Large intestine (tissue), 3 donors: ENCODE data around the gene DYTN. TPM values are rescaled to one million over a fixed set of nuclear protein-coding genes. Genes with fewer than 3 reads are reported as not detected.

ENCODE experiments used
- DNase-seq, 2 donors: peaks; one replicate each; pipeline versions ENCODE4 v3.0.0 to v3.0.0-alpha.2; 2013
- H3K27ac ChIP-seq: one replicate; pipeline ENCODE4 v1.5.1; 2013; ENCODE audit warnings: low read length
- H3K27me3 ChIP-seq: 2 replicates; pipeline ENCODE4 v1.6.1; 2013; ENCODE audit warnings: low read length; ENCODE audit not compliant: control insufficient read depth, insufficient read depth
- H3K36me3 ChIP-seq: 2 replicates; pipeline ENCODE4 v1.6.1; 2013; ENCODE audit warnings: low read length; ENCODE audit not compliant: control insufficient read depth, insufficient read depth
- H3K4me1 ChIP-seq: one replicate; pipeline ENCODE4 v1.6.1; 2013; ENCODE audit warnings: low read length; ENCODE audit not compliant: control insufficient read depth, insufficient read depth
- H3K4me3 ChIP-seq: one replicate; pipeline ENCODE4 v1.5.1; 2013; ENCODE audit warnings: low read length
- H3K9me3 ChIP-seq: one replicate; pipeline ENCODE4 v1.6.1; 2013; ENCODE audit warnings: mild to moderate bottlenecking, low read depth, low read length, moderate library complexity; ENCODE audit not compliant: control insufficient read depth
- WGBS: methylation state at CpG from one replicate; pipeline ENCODE4 v1.1.5; 2013; ENCODE audit warnings: low lambda C conversion rate; ENCODE audit not compliant: insufficient coverage; 5-methylcytosine and 5-hydroxymethylcytosine counted together
- polyA plus RNA-seq: library from polyadenylated mRNA; unstranded; fragments of 120-200 nt; gene quantifications from one replicate; pipeline ENCODE4 v1.2.1, GENCODE V29; 2013

The DYTN gene
- polyA plus RNA-seq, 1 donor: not detected

DNA sequence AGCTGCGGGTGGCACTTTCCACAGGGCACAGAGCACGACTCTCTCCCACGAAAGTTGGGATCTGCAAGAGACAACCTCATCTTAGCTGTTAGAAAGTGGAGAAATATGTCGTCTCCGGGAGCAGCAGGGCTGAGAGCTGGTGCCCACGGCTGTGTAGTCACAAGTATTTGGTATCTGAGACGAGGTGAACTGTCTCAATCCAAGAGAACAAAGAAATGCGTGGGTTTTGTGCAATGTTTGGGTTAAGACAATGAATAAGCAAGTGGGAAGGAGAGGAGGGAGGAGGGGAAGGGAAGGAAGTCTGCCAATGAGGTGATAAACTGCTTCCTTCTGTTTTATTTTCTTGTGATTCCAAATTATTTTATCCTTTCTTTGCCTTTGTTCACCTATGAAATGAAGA, 18.0 kb downstream of the DYTN start:
- no peaks in the 10 kb centered on the region for H3K27me3 ChIP-seq
- WGBS: 0% methylated on average over 1 of the region's 8 CpGs
- no peak overlapping the region for H3K4me3 ChIP-seq
- no peaks in the 10 kb centered on the region for H3K9me3 ChIP-seq
- no peaks in the 10 kb centered on the region for H3K36me3 ChIP-seq
- DNase-seq: no peak
- H3K4me1 ChIP-seq: no peaks in the 10 kb centered on the region
- no peak overlapping the region for H3K27ac ChIP-seq

- Histone ChIP-seq H3K9me3 (no peaks in the 10 kb centered on the region), H3K27me3 (no peaks in the 10 kb centered on the region), H3K4me1 (no peaks in the 10 kb centered on the region), H3K27ac (no peak overlapping the region), H3K36me3 (no peaks in the 10 kb centered on the region), H3K4me3 (no peak overlapping the region)
- no peak for DNase-seq
- WGBS: no CpG with 5 or more reads among the region's 3 CpGs
Measured at GRCh38 chr2:206698811-206699210, 19.4 kb downstream of the DYTN start.

- no peak overlapping the region for H3K27ac ChIP-seq
- H3K36me3 ChIP-seq: no peaks in the 10 kb centered on the region
- H3K27me3 ChIP-seq: no peaks in the 10 kb centered on the region
- no peaks in the 10 kb centered on the region for H3K4me1 ChIP-seq
- H3K9me3 ChIP-seq: no peaks in the 10 kb centered on the region
- no peak for DNase-seq
- H3K4me3 ChIP-seq: no peak overlapping the region
Measured at GRCh38 chr2:206696910-206697309, 21.3 kb downstream of the DYTN start.

- H3K9me3 ChIP-seq: no peaks in the 10 kb centered on the region
- H3K27me3 ChIP-seq: peaks cover 3% of the 10 kb centered on the region
- H3K4me3 ChIP-seq: no peak overlapping the region
- DNase-seq: peak; percentile 35 to 45
- H3K4me1 ChIP-seq: no peaks in the 10 kb centered on the region
- H3K36me3 ChIP-seq: no peaks in the 10 kb centered on the region
- H3K27ac ChIP-seq: no peak overlapping the region
- WGBS: 50% methylated on average over 1 of the region's 5 CpGs
Measured at GRCh38 chr2:206693399-206694137, 24.6 kb downstream of the DYTN start.

- no CpG with 5 or more reads among the region's 7 CpGs for WGBS
Measured at GRCh38 chr2:206692971-206693370, 25.2 kb downstream of the DYTN start.

GRCh38 chr2:206688990-206689389, 29.2 kb downstream of the DYTN start:
- Histone ChIP-seq H3K36me3 (no peaks in the 10 kb centered on the region), H3K9me3 (no peaks in the 10 kb centered on the region), H3K4me3 (no peak overlapping the region), H3K4me1 (no peaks in the 10 kb centered on the region), H3K27me3 (peaks cover 3% of the 10 kb centered on the region), H3K27ac (no peak overlapping the region)
- no peak for DNase-seq
- no CpG with 5 or more reads among the region's 1 CpG for WGBS

More at GRCh38 chr2:206692971-206693370, 25.2 kb downstream of the DYTN start:
- no peak for DNase-seq
- no peak overlapping the region for H3K27ac ChIP-seq
- H3K27me3 ChIP-seq: peaks cover 3% of the 10 kb centered on the region
- H3K9me3 ChIP-seq: no peaks in the 10 kb centered on the region
- H3K4me1 ChIP-seq: no peaks in the 10 kb centered on the region
- H3K36me3 ChIP-seq: no peaks in the 10 kb centered on the region
- H3K4me3 ChIP-seq: no peak overlapping the region

- H3K27ac ChIP-seq: no peak overlapping the region
- no peak overlapping the region for H3K4me3 ChIP-seq
- no peak for DNase-seq
- H3K27me3 ChIP-seq: peaks cover 3% of the 10 kb centered on the region
- WGBS: 100% methylated on average over 1 of the region's 2 CpGs
- H3K36me3 ChIP-seq: no peaks in the 10 kb centered on the region
- no peaks in the 10 kb centered on the region for H3K4me1 ChIP-seq
- H3K9me3 ChIP-seq: no peaks in the 10 kb centered on the region
Measured at GRCh38 chr2:206688453-206688852, 29.7 kb downstream of the DYTN start.

DNA sequence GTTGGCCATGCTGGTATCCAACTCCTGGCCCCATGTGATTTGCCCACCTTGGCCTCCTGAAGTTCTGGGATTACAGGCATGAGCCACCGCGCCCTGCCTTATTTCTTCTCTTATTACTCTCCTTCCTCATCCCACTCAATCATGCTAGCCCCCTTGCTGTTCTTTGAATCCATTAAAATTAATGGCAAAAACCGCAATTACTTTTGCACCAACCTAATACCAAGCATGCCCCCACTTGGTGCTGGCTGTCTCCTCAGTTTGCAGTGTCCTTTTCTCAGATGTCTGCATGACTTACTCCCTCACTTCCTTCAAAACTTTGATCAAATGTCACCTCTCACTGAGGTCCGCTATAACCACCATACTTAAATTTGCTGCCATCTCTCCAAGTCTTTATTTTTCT, 34.6 kb downstream of the DYTN start:
- 90% methylated on average over 2 of the region's 4 CpGs for WGBS
- Histone ChIP-seq H3K4me3 (no peak overlapping the region), H3K27me3 (no peaks in the 10 kb centered on the region), H3K27ac (no peak overlapping the region), H3K9me3 (no peaks in the 10 kb centered on the region), H3K36me3 (no peaks in the 10 kb centered on the region), H3K4me1 (no peaks in the 10 kb centered on the region)
- DNase-seq: no peak

DNA sequence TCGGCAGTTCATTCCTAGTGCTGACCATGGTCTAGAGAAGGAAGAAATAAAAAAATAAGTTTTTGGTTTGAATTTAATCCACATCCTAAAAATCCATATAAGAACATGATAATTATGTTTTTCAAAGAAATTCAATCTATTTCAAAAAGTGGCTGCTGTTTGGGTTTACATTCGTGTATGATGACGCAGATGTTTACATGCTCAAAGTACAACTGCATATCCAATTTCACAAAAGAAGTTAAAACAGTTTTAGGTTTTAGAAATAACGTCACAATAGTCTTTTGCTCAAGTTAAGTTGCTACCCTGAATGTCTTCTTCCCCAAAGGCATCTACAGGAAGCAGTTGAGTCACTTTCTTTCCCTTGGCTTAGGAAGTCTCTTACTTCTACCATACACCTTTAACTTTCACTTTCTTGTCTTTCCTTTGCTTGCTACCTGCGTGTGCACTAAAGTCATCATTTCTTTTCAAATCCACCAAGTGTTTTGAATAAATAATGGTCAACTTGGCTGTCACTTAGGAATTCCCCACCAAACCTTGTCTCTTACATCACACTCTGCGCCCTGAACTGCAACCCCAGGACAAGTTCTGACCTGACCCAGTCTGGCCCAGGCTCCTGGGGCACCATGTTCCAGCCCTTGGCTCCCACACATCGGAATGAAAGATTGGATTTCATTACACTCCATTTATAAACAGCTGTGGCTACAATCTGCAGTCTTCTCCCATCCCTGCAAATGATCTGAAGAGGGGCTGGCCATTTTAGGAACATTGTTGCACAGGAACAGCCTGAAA, 47.5 kb downstream of the DYTN start:
- no peak overlapping the region for H3K27ac ChIP-seq
- no peaks in the 10 kb centered on the region for H3K27me3 ChIP-seq
- DNase-seq: no peak
- no peaks in the 10 kb centered on the region for H3K9me3 ChIP-seq
- H3K4me3 ChIP-seq: no peak overlapping the region
- H3K4me1 ChIP-seq: no peaks in the 10 kb centered on the region
- no peaks in the 10 kb centered on the region for H3K36me3 ChIP-seq
- 100% methylated on average over 4 of the region's 7 CpGs for WGBS

GRCh38 chr2:206665251-206665650, 52.9 kb downstream of the DYTN start:
- no peaks in the 10 kb centered on the region for H3K4me1 ChIP-seq

More at GRCh38 chr2:206665251-206665650, 52.9 kb downstream of the DYTN start:
- no peak for DNase-seq
- no peaks in the 10 kb centered on the region for H3K36me3 ChIP-seq
- H3K4me3 ChIP-seq: no peak overlapping the region
- no peak overlapping the region for H3K27ac ChIP-seq
- WGBS: 100% methylated on average over 1 of the region's 3 CpGs
- no peaks in the 10 kb centered on the region for H3K27me3 ChIP-seq
- no peaks in the 10 kb centered on the region for H3K9me3 ChIP-seq
